GM19372 (cell line): ENCODE measurements around the gene FIGNL1.

ENCODE experiments used
- ATAC-seq: cut with Tn5 transposase; IDR thresholded peaks from one replicate; pipeline ENCODE4 v1.9.1; 2021; ENCODE audit warnings: mild to moderate bottlenecking, low read depth, moderate library complexity; ENCODE audit not compliant: unreplicated experiment

The FIGNL1 gene

DNA sequence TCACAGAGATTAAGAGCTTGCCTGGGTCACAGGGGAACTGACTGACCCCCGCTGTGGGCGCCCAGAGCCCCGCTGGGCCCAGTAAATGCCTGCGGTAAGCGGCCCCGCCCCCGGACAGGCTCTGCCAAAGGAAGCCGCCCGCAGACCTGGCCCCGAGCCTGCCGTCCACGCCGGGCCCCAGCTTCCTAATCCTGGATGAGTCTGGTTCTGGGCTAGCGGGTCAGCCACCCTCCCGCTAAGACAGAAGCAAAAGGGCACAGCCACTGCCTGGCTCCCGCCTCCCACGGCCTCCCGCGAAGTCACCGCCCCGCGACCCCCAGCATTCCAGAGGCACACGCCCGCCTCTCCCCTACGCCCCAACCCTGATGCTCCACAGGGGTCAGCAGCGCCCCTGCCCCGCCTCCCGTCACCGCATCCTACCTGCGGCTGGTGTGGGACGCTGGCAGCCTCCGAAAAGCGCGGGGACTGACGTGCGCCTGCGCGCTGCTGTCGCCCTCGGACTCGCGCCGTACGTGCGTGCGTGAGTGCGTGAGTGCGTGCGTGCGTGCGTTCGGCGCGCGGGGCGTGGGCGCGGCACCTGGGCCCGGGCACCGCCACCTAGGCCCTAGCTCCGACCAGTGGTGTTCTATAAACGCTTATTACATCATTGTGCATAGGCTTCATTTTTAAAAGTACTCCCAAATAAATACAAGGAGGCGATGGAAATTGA, at the start of gene FIGNL1:
TSS of gene FIGNL1 (minus strand) at position 470 of the 709 bp plus-strand sequence. CDS start 3,063 bp downstream, outside the sequence.
- ATAC-seq: peak; percentile 89

GRCh38 chr7:50499092-50499491, 48.9 kb upstream of the FIGNL1 start:
- ATAC-seq: no peak

DNA sequence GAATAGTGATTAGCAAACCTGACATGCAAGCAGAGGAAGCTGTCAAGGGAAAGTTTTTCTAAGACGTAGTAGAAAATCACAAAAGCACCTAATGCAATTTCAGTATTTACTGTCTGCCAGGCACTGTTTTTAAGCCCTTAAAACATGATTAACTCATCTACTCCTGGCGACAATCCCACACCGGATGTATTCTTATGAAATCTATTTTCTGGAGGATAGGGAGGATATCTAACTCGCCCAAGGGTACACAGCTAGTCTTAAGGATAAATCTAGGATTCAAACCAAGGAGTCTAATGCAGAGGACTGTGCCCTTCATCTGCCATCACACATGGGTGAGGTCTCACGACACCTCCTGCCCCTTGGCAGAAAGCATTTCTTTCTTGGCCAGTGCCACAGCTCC, 47.8 kb upstream of the FIGNL1 start:
- no peak for ATAC-seq

DNA sequence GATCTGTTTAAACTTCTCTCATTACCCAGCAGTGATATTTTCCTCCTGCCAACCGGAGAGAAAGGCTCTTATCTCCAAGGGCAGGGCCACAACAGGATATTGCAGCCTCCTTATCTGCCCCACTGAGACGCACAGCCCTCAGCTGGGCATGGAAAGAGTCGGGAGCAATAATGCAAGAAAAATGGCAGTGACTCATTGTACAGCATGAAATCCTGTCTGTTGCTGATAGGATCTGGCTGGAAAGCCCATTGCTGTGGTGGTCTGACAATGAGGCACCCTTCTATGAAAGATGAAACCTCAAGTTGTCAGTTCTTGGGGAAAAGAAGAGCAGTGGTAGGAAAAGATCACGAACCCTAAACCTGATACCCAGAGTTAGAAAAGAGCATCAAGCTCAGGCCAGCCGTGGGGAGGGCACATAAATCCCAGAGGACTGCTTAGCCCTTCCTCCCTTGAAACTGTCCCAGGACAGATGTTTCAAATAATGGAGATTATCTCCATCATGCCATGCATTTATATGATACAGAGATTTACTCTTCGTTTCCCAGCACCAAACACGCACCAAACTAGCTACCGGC, 47.0 kb upstream of the FIGNL1 start:
- ATAC-seq: no peak

DNA sequence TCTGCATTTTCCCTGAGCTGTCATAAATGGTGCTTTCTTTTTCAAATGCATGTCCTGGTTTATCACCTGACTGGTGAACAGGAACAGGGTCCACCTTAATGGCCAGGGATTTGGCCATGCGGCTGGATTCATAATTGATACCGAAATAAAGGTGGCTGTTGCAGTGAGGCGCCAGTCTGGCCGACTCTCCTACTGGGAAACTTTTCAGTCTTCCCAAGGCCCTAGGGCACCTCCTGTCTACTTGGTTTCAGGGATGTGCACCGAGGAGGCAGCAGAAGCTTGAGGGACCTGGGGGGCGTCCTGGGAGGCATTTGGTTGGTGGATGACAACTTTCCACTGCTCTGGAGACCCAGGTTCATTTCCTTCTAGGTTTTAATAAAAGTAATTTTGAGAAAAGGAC, 46.4 kb upstream of the FIGNL1 start:
- ATAC-seq: no peak

DNA sequence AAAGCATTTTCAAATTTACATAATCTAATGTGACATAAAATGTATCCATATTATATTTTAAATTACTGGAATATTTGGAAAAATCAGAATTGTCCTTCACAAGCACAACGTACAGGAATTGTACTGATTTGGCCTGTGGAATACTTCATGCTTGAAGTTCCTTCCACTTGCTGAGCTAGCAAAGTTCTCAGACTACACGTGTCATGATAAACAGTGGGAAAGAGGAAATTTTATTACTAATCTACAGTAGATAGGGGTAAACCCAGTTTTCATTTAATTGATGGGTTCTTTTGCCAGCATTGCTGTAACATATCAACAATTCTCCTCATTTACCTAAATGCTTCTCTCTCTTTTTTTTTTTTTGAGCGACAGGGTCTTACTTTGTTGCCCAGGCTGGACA, 45.6 kb upstream of the FIGNL1 start:
- ATAC-seq: no peak

GRCh38 chr7:50492770-50493519, 42.8 kb upstream of the FIGNL1 start:
- no peak for ATAC-seq

DNA sequence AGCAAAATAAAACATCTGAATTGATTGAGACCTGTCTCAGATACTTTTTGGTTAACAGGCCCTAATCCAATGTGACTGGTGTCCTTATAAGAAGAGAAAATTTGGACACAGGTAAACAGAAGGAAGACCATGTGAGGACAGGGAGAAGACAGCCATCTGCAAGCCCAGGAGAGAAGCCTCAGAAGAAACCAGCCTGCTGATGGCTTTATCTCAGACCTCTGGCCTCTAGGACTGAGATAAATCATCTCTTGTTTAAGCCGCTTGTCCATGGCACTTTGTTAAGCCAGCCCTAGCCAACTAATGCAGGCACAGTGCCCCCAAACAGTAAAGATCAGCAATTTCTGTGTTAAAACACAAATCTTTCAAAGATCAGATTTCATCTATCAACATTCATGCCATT, 41.8 kb upstream of the FIGNL1 start:
- no peak for ATAC-seq

DNA sequence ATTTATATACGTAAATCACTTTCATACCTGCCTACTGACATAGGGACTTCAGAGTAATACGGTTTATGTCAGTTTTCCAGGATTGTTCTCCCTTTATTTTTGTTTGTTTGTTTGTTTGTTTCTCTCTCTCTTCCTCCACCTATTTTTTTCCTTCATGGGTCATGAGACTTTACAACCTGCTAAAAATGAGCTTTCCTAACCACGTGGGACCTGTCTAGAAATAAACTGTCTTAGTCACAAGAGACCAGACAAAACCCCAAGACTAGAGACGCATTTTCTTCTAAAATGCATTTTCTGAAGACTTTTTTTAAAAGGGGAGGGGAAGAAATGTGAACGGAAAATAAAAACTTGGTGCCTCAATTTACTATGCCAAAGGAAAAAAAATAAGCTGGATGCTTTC, 41.1 kb upstream of the FIGNL1 start:
- no peak for ATAC-seq

GRCh38 chr7:50488379-50488778, 38.2 kb upstream of the FIGNL1 start:
- ATAC-seq: no peak

GRCh38 chr7:50486512-50486911, 36.4 kb upstream of the FIGNL1 start:
- ATAC-seq: no peak

DNA sequence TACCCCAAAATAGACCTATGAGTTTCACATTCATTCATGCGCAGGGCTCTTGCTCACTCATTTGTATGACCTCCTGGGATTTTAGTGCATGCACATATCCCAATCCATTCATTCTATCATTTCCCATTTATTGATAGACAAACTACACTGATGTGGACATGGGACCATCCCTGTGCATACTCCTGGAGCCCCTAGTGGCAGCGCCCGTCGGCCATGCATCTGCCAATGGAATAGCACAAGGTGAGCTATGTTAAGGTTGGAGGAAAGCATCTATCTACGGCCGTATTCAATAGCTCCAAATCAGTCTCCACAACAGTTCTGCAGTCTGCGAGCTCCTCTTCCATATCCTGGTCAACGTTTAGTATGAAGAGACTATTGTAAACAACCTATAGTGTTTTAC, 31.7 kb upstream of the FIGNL1 start:
- ATAC-seq: no peak

GRCh38 chr7:50480797-50481196, 30.6 kb upstream of the FIGNL1 start:
- no peak for ATAC-seq

- no peak for ATAC-seq
These were observed 29.8 kb upstream of the FIGNL1 start for GRCh38 chr7:50479743-50480517.

GRCh38 chr7:50477640-50478039, 27.5 kb upstream of the FIGNL1 start:
- no peak for ATAC-seq

- no peak for ATAC-seq
These were observed 26.9 kb upstream of the FIGNL1 start for GRCh38 chr7:50476953-50477625.

- ATAC-seq: no peak
These were observed 25.2 kb upstream of the FIGNL1 start for GRCh38 chr7:50475340-50475739.

GRCh38 chr7:50474382-50475160, 24.4 kb upstream of the FIGNL1 start:
- ATAC-seq: no peak

DNA sequence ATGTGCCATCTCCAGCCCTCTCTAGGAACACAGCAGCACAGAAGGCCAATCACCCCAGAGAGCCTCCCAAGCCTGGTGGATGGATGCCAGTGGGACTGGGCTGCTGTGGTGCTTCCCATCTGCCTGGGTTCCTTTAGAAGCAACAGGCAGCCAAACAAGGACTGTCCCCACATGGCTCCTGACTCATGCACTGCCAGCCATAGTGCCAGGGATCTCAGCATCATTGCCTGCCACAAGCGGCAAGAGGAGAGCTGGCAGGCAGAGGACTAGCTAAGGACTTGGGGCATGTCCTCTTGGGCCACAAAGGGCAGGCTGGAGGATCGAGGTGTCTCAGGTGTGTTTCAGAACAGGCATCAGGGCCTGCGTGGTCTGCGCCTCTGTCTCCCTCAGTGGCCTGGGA, 23.4 kb upstream of the FIGNL1 start:
- ATAC-seq: no peak

- no peak for ATAC-seq
These were observed 22.3 kb upstream of the FIGNL1 start for GRCh38 chr7:50472427-50472826.
